HG03175 (cell line): ENCODE data around the gene UFL1.

ENCODE experiments used
- ATAC-seq: cut with Tn5 transposase; IDR thresholded peaks from one replicate; pipeline ENCODE4 v1.9.1; 2021; ENCODE audit warnings: mild to moderate bottlenecking, moderate library complexity; ENCODE audit not compliant: unreplicated experiment

The UFL1 gene

DNA sequence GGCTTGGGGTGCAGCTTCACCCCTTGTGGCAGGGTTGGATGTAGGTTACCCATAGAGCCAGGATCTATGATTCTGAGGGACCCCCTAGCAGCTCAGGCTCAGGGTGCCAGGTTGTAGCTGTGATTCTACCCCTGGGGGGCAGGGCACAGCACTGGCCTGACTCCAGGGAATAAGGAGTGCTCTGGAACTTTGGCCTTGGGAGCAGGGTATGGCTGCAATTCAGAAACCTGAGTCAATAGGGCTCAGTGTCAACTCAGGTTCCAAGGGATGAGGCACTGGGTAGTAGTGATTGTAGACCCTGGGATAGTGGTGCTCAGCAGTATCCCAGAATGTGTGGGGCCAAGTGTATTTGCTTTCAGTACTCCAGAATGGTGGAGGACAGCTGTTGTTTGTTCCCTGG, 49.9 kb downstream of the UFL1 start:
- no peak for ATAC-seq

- no peak for ATAC-seq
Observed at GRCh38 chr6:96575359-96575758, 53.8 kb downstream of the UFL1 start.

- ATAC-seq, result no peak
Observed at GRCh38 chr6:96576221-96576620, 54.6 kb downstream of the UFL1 start.

- ATAC-seq, result no peak
Observed at GRCh38 chr6:96582021-96582420, 60.4 kb downstream of the UFL1 start.

DNA sequence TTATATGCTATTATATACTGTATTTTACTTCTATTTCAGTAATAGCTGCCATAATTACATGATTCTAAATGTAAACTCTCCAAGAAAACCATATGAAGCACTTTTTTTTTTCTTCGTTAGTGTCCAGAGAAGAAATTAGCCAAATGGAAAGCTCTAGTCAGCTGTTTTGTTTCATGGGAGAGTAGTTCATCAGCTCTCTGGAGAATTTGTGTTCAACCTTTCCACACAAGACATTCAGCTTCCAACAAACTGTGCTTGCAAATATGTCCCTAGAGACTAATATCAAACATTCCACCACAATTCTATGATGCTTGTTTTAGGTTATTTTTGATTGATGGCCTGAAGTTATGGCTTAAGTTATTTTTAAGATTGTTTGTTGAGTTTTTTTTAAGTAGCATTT, 60.8 kb downstream of the UFL1 start:
- ATAC-seq, result no peak

DNA sequence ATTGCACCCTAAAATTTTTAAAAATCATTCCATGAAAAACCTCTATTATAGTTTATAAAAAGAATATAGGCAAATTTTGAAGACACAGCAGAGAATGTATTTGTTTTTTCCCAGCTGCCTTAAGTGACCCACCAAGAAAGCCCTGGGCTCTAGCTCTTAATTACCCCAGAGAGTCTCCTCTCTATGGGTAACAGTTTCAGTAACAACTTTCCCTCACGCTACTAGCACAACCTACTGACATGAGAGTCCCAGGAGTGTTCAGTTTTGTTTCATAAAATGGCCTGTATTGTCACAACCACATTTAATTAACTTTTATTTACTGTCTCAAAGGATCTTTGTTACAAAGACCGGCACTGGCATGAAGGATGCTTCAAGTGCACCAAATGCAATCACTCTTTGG, 82.8 kb downstream of the UFL1 start:
- ATAC-seq, result no peak
